GM06990 (cell line): ENCODE results near the gene LRRC58.
"Not testable (repeated sequence)": the region's sequence is repeated elsewhere in the genome, so short reads cannot be mapped to it uniquely, and the experiment has no call there.

Experiments
- DNase-seq: peaks from one replicate; pipeline ENCODE4 v3.0.0-alpha.2; 2011; ENCODE audit not compliant: insufficient read length; ENCODE audit errors: extremely low read depth
- H3K27me3 ChIP-seq: replicated peaks from 2 replicates; pipeline ENCODE4 v1.6.0; 2011; ENCODE audit warnings: low read length; ENCODE audit not compliant: control insufficient read depth, insufficient read depth
- H3K36me3 ChIP-seq: 2 replicates; pipeline ENCODE4 v1.5.1; 2011; ENCODE audit warnings: low read length; ENCODE audit not compliant: control insufficient read depth, insufficient read depth
- H3K4me3 ChIP-seq: replicated peaks from 2 replicates; pipeline ENCODE4 v1.5.1; 2011; ENCODE audit warnings: low read depth, mild to moderate bottlenecking, control low read depth, low read length
- CTCF ChIP-seq: IDR thresholded peaks from 2 replicates; pipeline ENCODE4 v1.5.1; 2011; ENCODE audit warnings: low read length, control low read depth, mild to moderate bottlenecking, inconsistent platforms; ENCODE audit not compliant: insufficient read depth, poor library complexity, severe bottlenecking

The LRRC58 gene

GRCh38 chr3:120382941-120383447, 33.8 kb upstream of the LRRC58 start:
- no peak for DNase-seq
- no peak for TF ChIP-seq CTCF
- no peaks in the 10 kb centered on the region for H3K36me3 ChIP-seq
- H3K27me3 ChIP-seq = no peaks in the 10 kb centered on the region
- H3K4me3 ChIP-seq = no peak overlapping the region

GRCh38 chr3:120381503-120381902, 32.3 kb upstream of the LRRC58 start:
- no peak overlapping the region for H3K4me3 ChIP-seq
- no peaks in the 10 kb centered on the region for H3K27me3 ChIP-seq
- DNase-seq = no peak
- no peak for TF ChIP-seq CTCF
- no peaks in the 10 kb centered on the region for H3K36me3 ChIP-seq

GRCh38 chr3:120377948-120378347, 28.8 kb upstream of the LRRC58 start:
- H3K27me3 ChIP-seq, DNase-seq, H3K4me3 ChIP-seq, H3K36me3 ChIP-seq: not testable (repeated sequence)

- no peak for DNase-seq
Measured at GRCh38 chr3:120370463-120370862, 21.3 kb upstream of the LRRC58 start.

GRCh38 chr3:120369037-120369467, 19.9 kb upstream of the LRRC58 start:
- H3K36me3 ChIP-seq = no peaks in the 10 kb centered on the region
- no peak overlapping the region for H3K4me3 ChIP-seq
- DNase-seq = no peak
- TF ChIP-seq CTCF = no peak
- no peaks in the 10 kb centered on the region for H3K27me3 ChIP-seq

More at GRCh38 chr3:120370463-120370862, 21.3 kb upstream of the LRRC58 start:
- H3K36me3 ChIP-seq = no peaks in the 10 kb centered on the region
- no peak overlapping the region for H3K4me3 ChIP-seq
- H3K27me3 ChIP-seq = no peaks in the 10 kb centered on the region
- TF ChIP-seq CTCF = no peak

GRCh38 chr3:120368172-120368571, 19.0 kb upstream of the LRRC58 start:
- Histone ChIP-seq H3K4me3 (no peak overlapping the region), H3K36me3 (no peaks in the 10 kb centered on the region), H3K27me3 (no peaks in the 10 kb centered on the region)
- TF ChIP-seq CTCF = no peak
- DNase-seq = no peak
